IPS-18c (cell line): Measurements from ENCODE around the gene HDDC3.
A peak's percentile ranks its signal among the peaks of the same experiment; 100 is the strongest.

Source experiments
- H3K4me3 ChIP-seq: 2 replicates; pipeline ENCODE4 v1.7.0; 2013; ENCODE audit warnings: low read depth, mild to moderate bottlenecking, low read length, moderate library complexity; ENCODE audit not compliant: insufficient read depth
- H3K9me3 ChIP-seq: one replicate; pipeline ENCODE4 v1.6.1; 2013; ENCODE audit warnings: mild to moderate bottlenecking, low read length, moderate library complexity; ENCODE audit not compliant: control insufficient read depth, insufficient read depth

HDDC3 gene

GRCh38 chr15:90889736-90890456, 42.5 kb downstream of the HDDC3 start:
- no peak overlapping the region for H3K4me3 ChIP-seq

GRCh38 chr15:90889313-90889730, 43.0 kb downstream of the HDDC3 start:
- Histone ChIP-seq H3K4me3 (no peak overlapping the region), H3K9me3 (no peaks in the 10 kb centered on the region)

More at GRCh38 chr15:90889736-90890456, 42.5 kb downstream of the HDDC3 start:
- no peaks in the 10 kb centered on the region for H3K9me3 ChIP-seq

- no peak overlapping the region for H3K4me3 ChIP-seq
- no peaks in the 10 kb centered on the region for H3K9me3 ChIP-seq
These were observed 45.3 kb downstream of the HDDC3 start for GRCh38 chr15:90887037-90887481.

- Histone ChIP-seq H3K4me3 (no peak overlapping the region), H3K9me3 (no peaks in the 10 kb centered on the region)
These were observed 46.1 kb downstream of the HDDC3 start for GRCh38 chr15:90886291-90886614.

- H3K4me3 ChIP-seq = no peak overlapping the region; the same call in 1 of the 2 replicates
- H3K9me3 ChIP-seq = no peaks in the 10 kb centered on the region
These were observed 46.7 kb downstream of the HDDC3 start for GRCh38 chr15:90885432-90886290.

- no peaks in the 10 kb centered on the region for H3K9me3 ChIP-seq
- H3K4me3 ChIP-seq = peak overlapping the region; percentile 31
These were observed 47.5 kb downstream of the HDDC3 start for GRCh38 chr15:90884719-90885431.

GRCh38 chr15:90883976-90884718, 48.2 kb downstream of the HDDC3 start, which contains the start of gene FES:
Gene FES, plus strand, starts transcription at chr15:90884504. Its CDS starts 542 bp downstream, at chr15:90885046.
- peak within 1 kb of the TSS; percentile 31 for H3K4me3 ChIP-seq

GRCh38 chr15:90883526-90883975, 48.8 kb downstream of the HDDC3 start:
- no peak overlapping the region; the same call in 1 of the 2 replicates for H3K4me3 ChIP-seq
- H3K9me3 ChIP-seq = no peaks in the 10 kb centered on the region

More at GRCh38 chr15:90883976-90884718, 48.2 kb downstream of the HDDC3 start, which contains the start of gene FES:
- H3K9me3 ChIP-seq = no peaks in the 10 kb centered on the region

- Histone ChIP-seq H3K9me3 (no peaks in the 10 kb centered on the region), H3K4me3 (no peak overlapping the region)
These were observed 49.4 kb downstream of the HDDC3 start for GRCh38 chr15:90882781-90883525.

GRCh38 chr15:90881978-90882721, 50.2 kb downstream of the HDDC3 start:
- no peaks in the 10 kb centered on the region for H3K9me3 ChIP-seq
- H3K4me3 ChIP-seq = no peak overlapping the region

GRCh38 chr15:90881181-90881977, 51.0 kb downstream of the HDDC3 start:
- Histone ChIP-seq H3K9me3 (no peaks in the 10 kb centered on the region), H3K4me3 (no peak overlapping the region)

GRCh38 chr15:90880381-90881145, 51.8 kb downstream of the HDDC3 start:
- Histone ChIP-seq H3K9me3 (no peaks in the 10 kb centered on the region), H3K4me3 (no peak overlapping the region)
